Gastroesophageal sphincter (tissue), 3 donors: ENCODE measurements around the gene CPSF7.

Experiments used
- EP300 ChIP-seq: sonication (generic); formaldehyde crosslinking; IDR thresholded peaks from one replicate; pipeline ENCODE4 v1.6.1; 2017; ENCODE audit warnings: antibody characterized with exemption, mild to moderate bottlenecking
- POLR2A ChIP-seq, 2 donors: fragments of 450-650 bp; IDR thresholded peaks; one replicate each; pipeline ENCODE4 v1.6.1; 2017; ENCODE audit warnings: antibody characterized with exemption in 2 of 2, mild to moderate bottlenecking in 2 of 2, moderate library complexity in 1 of 2
- POLR2AphosphoS5 ChIP-seq: sonication (generic); formaldehyde crosslinking; IDR thresholded peaks from one replicate; pipeline ENCODE4 v1.6.1; 2017; ENCODE audit warnings: antibody characterized with exemption
- TF ChIP-seq, protein P1 (sequence below), 4 experiments: fragments of 200-600 bp in 2 of 4; fragments of 450-650 bp in 2 of 4; sonication (generic) in 1 of 4; IDR thresholded peaks; one replicate each; pipeline ENCODE4 v1.5.1; 2017 to 2019; ENCODE audit warnings: antibody characterized with exemption in 4 of 4, mild to moderate bottlenecking in 2 of 4, moderate library complexity in 2 of 4

DNA sequence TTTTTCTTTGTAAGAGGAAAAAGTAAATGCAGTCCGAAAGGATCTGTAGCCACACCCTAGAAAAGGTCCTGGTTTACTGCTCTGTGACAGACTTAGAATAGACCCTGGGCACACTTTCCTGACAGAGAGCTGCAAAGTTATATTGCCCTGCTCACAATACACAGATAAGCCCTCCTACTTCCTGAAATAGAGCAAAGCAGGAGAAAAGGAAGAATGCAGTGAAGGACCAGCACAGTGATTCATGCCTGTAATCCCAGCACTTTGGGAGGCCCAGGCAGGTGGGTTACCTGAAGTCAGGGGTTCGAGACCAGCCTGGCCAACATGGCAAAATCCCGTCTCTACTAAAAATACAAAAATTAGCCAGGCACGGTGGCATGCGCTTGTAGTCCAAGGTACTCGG lies 70.3 kb downstream of the CPSF7 start:
- TF ChIP-seq POLR2A (IDR thresholded peaks at IDR 0.05) = no peak
- TF ChIP-seq, protein P1, sequence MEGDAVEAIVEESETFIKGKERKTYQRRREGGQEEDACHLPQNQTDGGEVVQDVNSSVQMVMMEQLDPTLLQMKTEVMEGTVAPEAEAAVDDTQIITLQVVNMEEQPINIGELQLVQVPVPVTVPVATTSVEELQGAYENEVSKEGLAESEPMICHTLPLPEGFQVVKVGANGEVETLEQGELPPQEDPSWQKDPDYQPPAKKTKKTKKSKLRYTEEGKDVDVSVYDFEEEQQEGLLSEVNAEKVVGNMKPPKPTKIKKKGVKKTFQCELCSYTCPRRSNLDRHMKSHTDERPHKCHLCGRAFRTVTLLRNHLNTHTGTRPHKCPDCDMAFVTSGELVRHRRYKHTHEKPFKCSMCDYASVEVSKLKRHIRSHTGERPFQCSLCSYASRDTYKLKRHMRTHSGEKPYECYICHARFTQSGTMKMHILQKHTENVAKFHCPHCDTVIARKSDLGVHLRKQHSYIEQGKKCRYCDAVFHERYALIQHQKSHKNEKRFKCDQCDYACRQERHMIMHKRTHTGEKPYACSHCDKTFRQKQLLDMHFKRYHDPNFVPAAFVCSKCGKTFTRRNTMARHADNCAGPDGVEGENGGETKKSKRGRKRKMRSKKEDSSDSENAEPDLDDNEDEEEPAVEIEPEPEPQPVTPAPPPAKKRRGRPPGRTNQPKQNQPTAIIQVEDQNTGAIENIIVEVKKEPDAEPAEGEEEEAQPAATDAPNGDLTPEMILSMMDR (IDR thresholded peaks at IDR 0.05) = no peak
- no peak for TF ChIP-seq EP300
- no peak for TF ChIP-seq POLR2AphosphoS5
